ENCODE results near the gene MRPS18B.
"Not testable (repeated sequence)": the region's sequence is repeated elsewhere in the genome, so short reads cannot be mapped to it uniquely, and the experiment has no call there.

Gene MRPS18B

DNA sequence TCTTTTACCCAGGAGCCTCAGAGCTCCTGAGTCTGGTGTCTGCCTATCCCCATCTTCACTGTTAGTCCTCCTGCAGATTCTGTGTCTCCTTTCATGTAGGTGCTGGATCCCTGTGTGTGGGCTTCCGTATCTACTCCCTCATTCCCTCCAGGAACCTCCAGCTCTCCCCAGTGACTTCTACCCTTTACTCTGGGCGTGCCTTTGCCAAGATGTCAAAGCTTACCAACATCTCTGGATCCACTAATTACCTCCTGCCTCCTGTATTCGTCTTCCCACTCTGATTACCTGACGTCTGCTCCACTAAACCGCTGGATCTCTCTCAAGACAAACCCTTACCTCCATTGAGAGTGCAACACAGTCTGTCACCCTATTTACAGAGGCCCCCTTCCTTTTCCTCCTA is 27.1 kb downstream of the MRPS18B start:
- Histone ChIP-seq H3K36me3 (ENCODE audit: control insufficient read depth, insufficient read depth, low read length) (peaks cover 58% of the 10 kb centered on the region), H3K27me3 (ENCODE audit: control insufficient read depth, insufficient read depth, low read length) (no peaks in the 10 kb centered on the region), H3K4me1 (ENCODE audit: control insufficient read depth, insufficient read depth, low read length) (peaks cover 7% of the 10 kb centered on the region), H3K27ac (ENCODE audit: low read depth, low read length) (no peak overlapping the region), H3K9me3 (ENCODE audit: control insufficient read depth, insufficient read depth, low read length) (no peaks in the 10 kb centered on the region), H3K4me3 (ENCODE audit: low read depth, low read length) (no peak overlapping the region), H3K9ac (ENCODE audit: low read depth, low read length) (no peak overlapping the region)

DNA sequence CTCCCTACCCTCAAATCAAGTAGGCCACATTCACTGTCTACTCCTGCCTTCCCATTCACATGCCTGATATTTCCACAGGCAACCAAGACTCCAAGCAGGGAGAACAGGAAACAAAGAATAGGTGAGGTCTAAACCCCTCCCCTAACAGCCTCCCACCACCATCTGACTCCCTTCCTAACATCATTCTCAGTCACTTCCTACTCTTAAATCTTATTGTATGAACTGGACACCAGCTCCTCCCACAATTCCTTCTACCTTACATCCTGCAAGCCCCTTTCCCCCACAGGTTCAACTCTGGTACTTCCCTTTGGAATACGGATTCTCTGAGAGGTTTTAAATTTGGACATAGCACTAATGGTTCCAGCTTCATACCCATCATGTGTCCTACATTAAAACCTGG is 28.3 kb downstream of the MRPS18B start:
- Histone ChIP-seq H3K4me1 (ENCODE audit: control insufficient read depth, insufficient read depth, low read length) (peaks cover 7% of the 10 kb centered on the region), H3K4me3 (ENCODE audit: low read depth, low read length) (peak overlapping the region; percentile 99), H3K36me3 (ENCODE audit: control insufficient read depth, insufficient read depth, low read length) (peaks cover 50% of the 10 kb centered on the region), H3K9me3 (ENCODE audit: control insufficient read depth, insufficient read depth, low read length) (no peaks in the 10 kb centered on the region), H3K27me3 (ENCODE audit: control insufficient read depth, insufficient read depth, low read length) (no peaks in the 10 kb centered on the region), H3K27ac (ENCODE audit: low read depth, low read length) (peak overlapping the region; percentile 35), H3K9ac (ENCODE audit: low read depth, low read length) (no peak overlapping the region)

GRCh38 chr6:30646450-30647241 is 29.0 kb downstream of the MRPS18B start, which contains the start of gene C6orf136:
Gene C6orf136 (plus strand): TSS chr6:30647133. CDS start chr6:30647232, 99 bp downstream.
- Histone ChIP-seq H3K27me3 (ENCODE audit: control insufficient read depth, insufficient read depth, low read length) (no peaks in the 10 kb centered on the region), H3K9me3 (ENCODE audit: control insufficient read depth, insufficient read depth, low read length) (no peaks in the 10 kb centered on the region), H3K4me3 (ENCODE audit: low read depth, low read length) (peak within 1 kb of the TSS; percentile 99), H3K27ac (ENCODE audit: low read depth, low read length) (peak within 1 kb of the TSS; percentile 92), H3K36me3 (ENCODE audit: control insufficient read depth, insufficient read depth, low read length) (peaks cover 50% of the 10 kb centered on the region), H3K4me1 (ENCODE audit: control insufficient read depth, insufficient read depth, low read length) (peaks cover 7% of the 10 kb centered on the region), H3K9ac (ENCODE audit: low read depth, low read length) (peak within 1 kb of the TSS; percentile 92)

DNA sequence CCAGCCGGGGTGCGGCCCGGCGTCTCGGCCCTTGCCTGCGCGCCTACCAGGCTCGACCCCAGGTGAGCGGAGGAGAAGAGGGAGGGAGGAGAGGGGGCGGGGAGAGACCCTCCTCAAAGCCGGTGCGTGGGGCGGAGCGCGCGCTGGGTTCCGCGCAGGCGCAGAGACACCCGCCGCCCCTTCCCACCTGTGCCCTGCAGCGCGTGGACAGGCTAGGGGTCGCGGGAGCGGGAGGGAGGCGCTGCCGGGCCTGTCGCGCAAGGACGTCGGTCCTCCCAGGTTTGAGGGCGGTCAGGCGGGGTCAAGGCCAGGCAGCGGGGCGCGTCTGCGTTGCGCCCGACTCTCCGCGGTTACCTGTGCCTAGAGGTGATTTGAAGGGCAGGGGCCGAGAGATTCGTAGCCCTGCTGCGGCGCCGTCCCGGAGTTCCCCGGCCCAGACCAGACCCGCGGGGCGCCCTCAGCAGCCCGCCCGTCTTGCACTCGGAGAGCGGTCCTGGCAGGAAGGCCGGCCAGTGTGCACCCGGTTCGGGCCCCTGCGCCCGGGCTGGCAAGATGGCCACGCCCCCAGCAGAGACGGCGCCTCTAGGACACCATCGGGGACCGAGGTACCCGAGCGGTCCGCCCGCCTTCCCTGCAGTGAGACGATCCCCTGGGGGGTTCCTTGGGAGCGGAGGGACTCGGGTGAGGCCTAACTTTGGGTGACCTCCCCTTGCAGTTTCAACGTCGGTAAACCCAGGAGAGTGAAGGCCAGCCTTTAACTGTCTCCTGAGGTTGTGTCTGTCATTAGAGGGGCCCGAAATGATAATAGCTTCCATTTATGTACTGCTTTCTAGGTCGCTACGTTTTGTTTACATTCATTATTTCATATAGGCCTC is 29.8 kb downstream of the MRPS18B start:
- Histone ChIP-seq H3K4me3 (ENCODE audit: low read depth, low read length) (peak overlapping the region; percentile 99), H3K9me3 (ENCODE audit: control insufficient read depth, insufficient read depth, low read length) (no peaks in the 10 kb centered on the region), H3K27ac (ENCODE audit: low read depth, low read length) (peak overlapping the region; percentile 92), H3K27me3 (ENCODE audit: control insufficient read depth, insufficient read depth, low read length) (no peaks in the 10 kb centered on the region), H3K4me1 (ENCODE audit: control insufficient read depth, insufficient read depth, low read length) (peaks cover 7% of the 10 kb centered on the region), H3K9ac (ENCODE audit: low read depth, low read length) (peak overlapping the region; percentile 92), H3K36me3 (ENCODE audit: control insufficient read depth, insufficient read depth, low read length) (peaks cover 52% of the 10 kb centered on the region)

DNA sequence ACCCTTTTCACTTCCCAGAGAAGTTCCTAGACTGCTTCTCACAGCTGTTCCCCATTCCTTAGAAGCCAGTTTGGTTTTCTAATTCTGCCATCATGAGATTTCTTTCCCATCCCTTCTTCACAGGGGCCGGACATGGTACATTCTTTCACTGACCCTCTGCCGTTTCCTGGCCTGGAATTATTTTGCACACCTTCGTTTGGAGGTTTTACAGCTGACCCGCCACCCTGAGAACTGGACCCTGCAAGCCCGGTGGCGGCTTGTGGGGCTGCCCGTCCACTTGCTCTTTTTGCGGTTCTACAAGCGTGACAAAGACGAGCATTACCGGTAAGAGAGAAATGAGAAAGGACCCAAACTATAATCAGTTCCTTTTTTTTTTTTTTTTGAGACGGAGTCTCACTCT is 33.5 kb downstream of the MRPS18B start:
- Histone ChIP-seq H3K9ac (ENCODE audit: low read depth, low read length) (no peak overlapping the region), H3K9me3 (ENCODE audit: control insufficient read depth, insufficient read depth, low read length) (no peaks in the 10 kb centered on the region), H3K4me3 (ENCODE audit: low read depth, low read length) (no peak overlapping the region), H3K27ac (ENCODE audit: low read depth, low read length) (no peak overlapping the region), H3K36me3 (ENCODE audit: control insufficient read depth, insufficient read depth, low read length) (peaks cover 57% of the 10 kb centered on the region), H3K27me3 (ENCODE audit: control insufficient read depth, insufficient read depth, low read length) (no peaks in the 10 kb centered on the region), H3K4me1 (ENCODE audit: control insufficient read depth, insufficient read depth, low read length) (peaks cover 7% of the 10 kb centered on the region)

GRCh38 chr6:30654798-30655742 is 37.4 kb downstream of the MRPS18B start:
- Histone ChIP-seq H3K4me3 (ENCODE audit: low read depth, low read length) (no peak overlapping the region), H3K9me3 (ENCODE audit: control insufficient read depth, insufficient read depth, low read length) (no peaks in the 10 kb centered on the region), H3K4me1 (ENCODE audit: control insufficient read depth, insufficient read depth, low read length) (no peaks in the 10 kb centered on the region), H3K27me3 (ENCODE audit: control insufficient read depth, insufficient read depth, low read length) (no peaks in the 10 kb centered on the region), H3K27ac (ENCODE audit: low read depth, low read length) (no peak overlapping the region), H3K9ac (ENCODE audit: low read depth, low read length) (no peak overlapping the region), H3K36me3 (ENCODE audit: control insufficient read depth, insufficient read depth, low read length) (peaks cover 90% of the 10 kb centered on the region)

DNA sequence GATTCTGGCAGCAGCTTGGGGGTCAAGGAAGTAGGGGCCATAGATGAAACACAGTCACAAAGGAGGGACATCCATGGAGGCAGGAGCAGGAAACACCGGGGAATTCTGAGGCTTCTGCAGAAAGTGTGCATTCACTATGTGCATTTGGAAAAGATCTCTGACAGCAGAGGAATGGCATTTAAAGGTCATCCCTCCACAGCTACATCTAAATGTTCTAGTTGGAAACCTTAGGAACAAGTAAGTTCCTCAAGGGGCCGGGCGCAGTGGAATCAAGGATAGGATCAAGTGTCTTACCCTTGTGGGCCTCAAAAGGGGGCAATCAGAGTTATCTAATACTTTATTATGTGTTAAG is 38.1 kb downstream of the MRPS18B start:
- Histone ChIP-seq H3K27me3 (ENCODE audit: control insufficient read depth, insufficient read depth, low read length) (no peaks in the 10 kb centered on the region), H3K27ac (ENCODE audit: low read depth, low read length) (no peak overlapping the region), H3K36me3 (ENCODE audit: control insufficient read depth, insufficient read depth, low read length) (peaks cover 93% of the 10 kb centered on the region)

DNA sequence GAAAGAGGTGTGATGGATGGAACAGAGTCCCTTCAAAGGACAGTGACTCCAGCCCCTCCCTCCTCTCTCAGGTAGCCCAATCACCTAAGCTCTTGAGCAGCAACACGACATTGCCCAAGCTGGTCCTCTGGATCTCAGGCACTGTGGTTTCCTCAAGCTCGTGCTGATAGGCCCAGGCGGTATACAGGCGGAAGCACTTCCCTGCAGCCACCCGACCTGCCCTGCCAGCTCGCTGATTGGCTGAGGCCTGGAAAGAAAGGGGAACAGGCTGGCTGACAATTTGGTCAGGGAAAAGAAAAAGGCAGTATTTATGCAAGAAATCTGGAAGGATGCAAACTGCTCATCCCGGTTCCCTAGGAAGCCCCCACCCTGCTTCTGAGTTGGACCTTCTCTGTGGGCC is 38.9 kb downstream of the MRPS18B start:
- Histone ChIP-seq H3K4me3 (ENCODE audit: low read depth, low read length) (no peak overlapping the region), H3K4me1 (ENCODE audit: control insufficient read depth, insufficient read depth, low read length) (no peaks in the 10 kb centered on the region), H3K9ac (ENCODE audit: low read depth, low read length) (no peak overlapping the region), H3K9me3 (ENCODE audit: control insufficient read depth, insufficient read depth, low read length) (no peaks in the 10 kb centered on the region), H3K27ac (ENCODE audit: low read depth, low read length) (no peak overlapping the region), H3K36me3 (ENCODE audit: control insufficient read depth, insufficient read depth, low read length) (peaks cover 90% of the 10 kb centered on the region), H3K27me3 (ENCODE audit: control insufficient read depth, insufficient read depth, low read length) (no peaks in the 10 kb centered on the region)

More for the DNA sequence above, 38.1 kb downstream of the MRPS18B start:
- Histone ChIP-seq H3K4me3 (ENCODE audit: low read depth, low read length) (no peak overlapping the region), H3K4me1 (ENCODE audit: control insufficient read depth, insufficient read depth, low read length) (no peaks in the 10 kb centered on the region), H3K9me3 (ENCODE audit: control insufficient read depth, insufficient read depth, low read length) (no peaks in the 10 kb centered on the region), H3K9ac (ENCODE audit: low read depth, low read length) (no peak overlapping the region)

DNA sequence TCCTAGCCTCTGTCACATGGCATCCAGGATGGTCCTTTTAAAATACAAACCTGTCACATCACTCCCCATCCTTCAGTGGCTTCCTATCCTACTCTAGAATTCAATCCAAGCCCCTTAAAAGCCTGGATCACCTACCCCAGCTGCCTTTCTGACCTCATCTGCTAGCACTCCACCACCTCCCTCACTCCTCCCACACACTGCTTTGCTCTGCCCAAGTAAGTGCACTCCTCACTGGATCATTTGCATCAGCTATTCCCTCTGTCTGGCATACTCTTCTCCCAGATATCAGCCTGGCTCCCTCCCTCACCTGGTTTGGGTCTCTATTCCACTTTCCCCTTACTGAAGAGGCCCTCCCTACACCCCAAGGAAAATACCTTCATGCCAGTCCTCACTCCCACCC is 39.8 kb downstream of the MRPS18B start:
- H3K4me1 ChIP-seq (ENCODE audit: control insufficient read depth, insufficient read depth, low read length), result no peaks in the 10 kb centered on the region
- peaks cover 90% of the 10 kb centered on the region for H3K36me3 ChIP-seq (ENCODE audit: control insufficient read depth, insufficient read depth, low read length)
- H3K9me3 ChIP-seq (ENCODE audit: control insufficient read depth, insufficient read depth, low read length), result no peaks in the 10 kb centered on the region

DNA sequence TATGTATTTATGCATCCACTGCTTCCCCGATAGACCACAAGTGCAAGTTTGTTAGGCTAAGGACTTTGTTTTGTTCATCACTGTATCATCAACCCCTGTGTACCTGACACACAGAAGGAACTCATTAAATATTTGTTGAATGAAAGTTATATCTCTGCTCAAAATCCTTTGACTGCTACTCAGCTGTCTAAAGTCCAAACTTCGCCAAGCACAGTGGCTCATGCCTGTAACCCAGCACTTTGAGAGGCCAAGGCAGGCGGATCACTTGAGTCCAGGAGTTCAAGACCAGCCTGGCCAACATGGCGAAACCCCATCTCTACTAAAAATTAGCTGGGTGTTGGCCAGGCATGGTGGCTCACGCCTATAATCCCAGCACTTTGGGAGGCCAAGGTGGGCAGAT is 40.3 kb downstream of the MRPS18B start:
- peaks cover 90% of the 10 kb centered on the region for H3K36me3 ChIP-seq (ENCODE audit: control insufficient read depth, insufficient read depth, low read length)
- H3K27ac ChIP-seq (ENCODE audit: low read depth, low read length); H3K27me3 ChIP-seq (ENCODE audit: control insufficient read depth, insufficient read depth, low read length); H3K4me3 ChIP-seq (ENCODE audit: low read depth, low read length); H3K4me1 ChIP-seq (ENCODE audit: control insufficient read depth, insufficient read depth, low read length); H3K9me3 ChIP-seq (ENCODE audit: control insufficient read depth, insufficient read depth, low read length); H3K9ac ChIP-seq (ENCODE audit: low read depth, low read length): not testable (repeated sequence)

More for the DNA sequence above, 39.8 kb downstream of the MRPS18B start:
- Histone ChIP-seq H3K9ac (ENCODE audit: low read depth, low read length) (no peak overlapping the region), H3K27me3 (ENCODE audit: control insufficient read depth, insufficient read depth, low read length) (no peaks in the 10 kb centered on the region), H3K4me3 (ENCODE audit: low read depth, low read length) (no peak overlapping the region), H3K27ac (ENCODE audit: low read depth, low read length) (no peak overlapping the region)

Measured in HUES48 (cell line).